Cardiac muscle cell (in vitro differentiated cells and primary cell): ENCODE data around the gene PUM2. TPM values are rescaled to one million over a fixed set of nuclear protein-coding genes. Genes with fewer than 3 reads are reported as not detected.

Experiments used
- DNase-seq, 2 donors: peaks; one replicate each; pipeline versions ENCODE4 v3.0.0 to v3.0.0-alpha.2; 2010 to 2017; ENCODE audit warnings: low read depth in 1 of 2, low spot score in 1 of 2
- H3K27ac ChIP-seq: fragments of 200-600 bp; sonication (generic); 2 replicates; pipeline ENCODE4 v1.5.1; 2016
- H3K27me3 ChIP-seq: fragments of 200-600 bp; sonication (generic); 2 replicates; pipeline ENCODE4 v1.6.0; 2016; ENCODE audit warnings: control low read depth
- H3K36me3 ChIP-seq: fragments of 200-600 bp; sonication (generic); 2 replicates; pipeline ENCODE4 v1.5.1; 2016; ENCODE audit warnings: control low read depth
- H3K4me1 ChIP-seq: fragments of 200-600 bp; sonication (generic); 2 replicates; pipeline ENCODE4 v1.8.1; 2017; ENCODE audit warnings: low read depth, mild to moderate bottlenecking, mixed run types
- H3K4me3 ChIP-seq: fragments of 200-600 bp; sonication (generic); 2 replicates; pipeline ENCODE4 v1.5.1; 2016; ENCODE audit warnings: mild to moderate bottlenecking
- H3K9me3 ChIP-seq: fragments of 200-600 bp; sonication (generic); 2 replicates; pipeline ENCODE4 v1.5.1; 2017; ENCODE audit warnings: low read depth, mild to moderate bottlenecking, control low read depth
- CTCF ChIP-seq: IDR thresholded peaks from 2 replicates; pipeline ENCODE4 v1.5.1; 2012; ENCODE audit warnings: low read depth, mild to moderate bottlenecking, low read length
- polyA plus RNA-seq: library from polyadenylated mRNA; unstranded; fragments of >200 nt; fragmentation: Nextera tagmentation; extraction: Ambion mirVana; gene quantifications from 2 replicates; pipeline ENCODE4 v1.2.1, GENCODE V29; 2016
- total RNA-seq: library from RNA; depleted of rRNA; stranded (reverse); fragments of >200 nt; gene quantifications from 2 replicates; pipeline ENCODE4 v1.2.3, GENCODE V29; 2016

Gene PUM2
- total and polyA plus RNA-seq, 2 experiments from 2014 or later = 20.1 to 35.8 TPM

- no peak for TF ChIP-seq CTCF
- no peak for DNase-seq
- H3K27me3 ChIP-seq = peaks cover 15% of the 10 kb centered on the region
- no peak overlapping the region for H3K27ac ChIP-seq
- no peaks in the 10 kb centered on the region for H3K36me3 ChIP-seq
- peak overlapping the region; percentile 64 for H3K4me3 ChIP-seq
- H3K4me1 ChIP-seq = no peaks in the 10 kb centered on the region
- H3K9me3 ChIP-seq = no peaks in the 10 kb centered on the region
Observed at GRCh38 chr2:20222769-20223406, 127.8 kb downstream of the PUM2 start.

GRCh38 chr2:20222014-20222768 is 128.5 kb downstream of the PUM2 start:
- H3K4me3 ChIP-seq = no peak overlapping the region
- no peaks in the 10 kb centered on the region for H3K36me3 ChIP-seq
- H3K27me3 ChIP-seq = peaks cover 15% of the 10 kb centered on the region
- no peaks in the 10 kb centered on the region for H3K9me3 ChIP-seq
- TF ChIP-seq CTCF = no peak
- DNase-seq = no peak
- H3K27ac ChIP-seq = no peak overlapping the region
- no peaks in the 10 kb centered on the region for H3K4me1 ChIP-seq

- Histone ChIP-seq H3K9me3 (no peaks in the 10 kb centered on the region), H3K36me3 (no peaks in the 10 kb centered on the region), H3K27me3 (peaks cover 15% of the 10 kb centered on the region), H3K27ac (no peak overlapping the region), H3K4me3 (no peak overlapping the region), H3K4me1 (no peaks in the 10 kb centered on the region)
- TF ChIP-seq CTCF = no peak
- DNase-seq = peak in 1 of 2 donors; percentile 38
Observed at GRCh38 chr2:20221555-20221973, 129.1 kb downstream of the PUM2 start.

- H3K27ac ChIP-seq = no peak overlapping the region
- no peak for TF ChIP-seq CTCF
- no peaks in the 10 kb centered on the region for H3K9me3 ChIP-seq
- H3K4me3 ChIP-seq = no peak overlapping the region
- no peak for DNase-seq
- no peaks in the 10 kb centered on the region for H3K36me3 ChIP-seq
- peaks cover 15% of the 10 kb centered on the region for H3K27me3 ChIP-seq
- no peaks in the 10 kb centered on the region for H3K4me1 ChIP-seq
Observed at GRCh38 chr2:20220806-20221554, 129.7 kb downstream of the PUM2 start.

- Histone ChIP-seq H3K36me3 (no peaks in the 10 kb centered on the region), H3K4me1 (no peaks in the 10 kb centered on the region), H3K4me3 (no peak overlapping the region), H3K27ac (no peak overlapping the region), H3K9me3 (no peaks in the 10 kb centered on the region), H3K27me3 (peaks cover 15% of the 10 kb centered on the region)
- no peak for DNase-seq
- TF ChIP-seq CTCF = no peak
Observed at GRCh38 chr2:20219763-20220380, 130.8 kb downstream of the PUM2 start.
